SK-N-SH treated with all-trans-retinoic acid at 6 μM for 48 hours (cell line): Measurements from ENCODE around the gene SOD2.

Experiments used
- ATAC-seq: fragments of 200-7000 bp; cut with Tn5 transposase; 3 replicates; pipeline ENCODE4 v1.9.1; 2020; ENCODE audit warnings: mild to moderate bottlenecking, moderate library complexity
- ARNTL ChIP-seq: fragments of 450-650 bp; formaldehyde crosslinking; IDR thresholded peaks from 2 replicates; pipeline ENCODE4 v1.5.0; 2020; ENCODE audit warnings: low read depth, mild to moderate bottlenecking, moderate library complexity, borderline replicate concordance
- BACH2 ChIP-seq: fragments of 250-450 bp; sonication (Bioruptor Pico); IDR thresholded peaks from 2 replicates; pipeline ENCODE4 v1.9.0; 2021; ENCODE audit warnings: mild to moderate bottlenecking, borderline replicate concordance
- CREB5 ChIP-seq: fragments of 250-450 bp; sonication (Bioruptor Pico); IDR thresholded peaks from 2 replicates; pipeline ENCODE4 v1.5.1; 2020; ENCODE audit warnings: low read depth, mild to moderate bottlenecking, moderate library complexity
- CSDC2 ChIP-seq: fragments of 250-450 bp; sonication (Bioruptor Pico); IDR thresholded peaks from 2 replicates; pipeline ENCODE4 v1.5.0; 2020; ENCODE audit warnings: mild to moderate bottlenecking, moderate library complexity
- ESRRG ChIP-seq: fragments of 250-450 bp; sonication (Bioruptor Pico); IDR thresholded peaks from 2 replicates; pipeline ENCODE4 v1.6.1; 2021; ENCODE audit warnings: mild to moderate bottlenecking
- OSR1 ChIP-seq: fragments of 250-450 bp; sonication (Bioruptor Pico); IDR thresholded peaks from 2 replicates; pipeline ENCODE4 v1.8.0; 2022; ENCODE audit warnings: moderate library complexity, mild to moderate bottlenecking, inconsistent platforms
- PATZ1 ChIP-seq: fragments of 250-450 bp; sonication (Bioruptor Pico); IDR thresholded peaks from 2 replicates; pipeline ENCODE4 v1.8.0; 2020; ENCODE audit warnings: mild to moderate bottlenecking, moderate library complexity, borderline replicate concordance
- PPARA ChIP-seq: fragments of 250-450 bp; sonication (Bioruptor Pico); IDR thresholded peaks from 2 replicates; pipeline ENCODE4 v1.5.0; 2020; ENCODE audit warnings: mild to moderate bottlenecking, borderline replicate concordance
- RARB ChIP-seq: fragments of 250-450 bp; sonication (Bioruptor Pico); IDR thresholded peaks from 2 replicates; pipeline ENCODE4 v1.8.0; 2021; ENCODE audit warnings: mild to moderate bottlenecking, moderate library complexity
- SNAI2 ChIP-seq: fragments of 250-450 bp; sonication (Bioruptor Pico); IDR thresholded peaks from 2 replicates; pipeline ENCODE4 v1.5.0; 2020; ENCODE audit warnings: mild to moderate bottlenecking, moderate library complexity
- TCF4 ChIP-seq: fragments of 250-450 bp; sonication (Bioruptor Pico); IDR thresholded peaks from 2 replicates; pipeline ENCODE4 v1.8.0; 2021; ENCODE audit warnings: mild to moderate bottlenecking, moderate library complexity, borderline replicate concordance
- TOX ChIP-seq: fragments of 250-450 bp; sonication (Bioruptor Pico); IDR thresholded peaks from 2 replicates; pipeline ENCODE4 v1.8.0; 2021; ENCODE audit warnings: mild to moderate bottlenecking, moderate library complexity, borderline replicate concordance
- TSHZ2 ChIP-seq: fragments of 250-450 bp; sonication (Bioruptor Pico); IDR thresholded peaks from 2 replicates; pipeline ENCODE4 v1.5.0; 2020; ENCODE audit warnings: mild to moderate bottlenecking, moderate library complexity
- ZC3H10 ChIP-seq: fragments of 250-450 bp; sonication (Bioruptor Pico); IDR thresholded peaks from 2 replicates; pipeline ENCODE4 v1.5.1; 2021; ENCODE audit warnings: mild to moderate bottlenecking, moderate library complexity
- ZFP3 ChIP-seq: fragments of 250-450 bp; sonication (Bioruptor Pico); IDR thresholded peaks from 2 replicates; pipeline ENCODE4 v1.5.0; 2020; ENCODE audit warnings: mild to moderate bottlenecking, moderate library complexity
- ZFP30 ChIP-seq: fragments of 450-650 bp; formaldehyde crosslinking; IDR thresholded peaks from 2 replicates; pipeline ENCODE4 v1.5.0; 2022; ENCODE audit warnings: mild to moderate bottlenecking, moderate library complexity
- ZNF70 ChIP-seq: fragments of 450-650 bp; formaldehyde crosslinking; IDR thresholded peaks from 2 replicates; pipeline ENCODE4 v1.5.0; 2020; ENCODE audit warnings: mild to moderate bottlenecking, moderate library complexity
- ZNF8 ChIP-seq: fragments of 450-650 bp; formaldehyde crosslinking; IDR thresholded peaks from 2 replicates; pipeline ENCODE4 v1.5.0; 2020; ENCODE audit warnings: mild to moderate bottlenecking, moderate library complexity

The SOD2 gene

GRCh38 chr6:159681191-159681880 is 11.7 kb downstream of the SOD2 start (continued):
- TF ChIP-seq PATZ1 (CRISPR knock-in tag) = no peak
- TF ChIP-seq SNAI2 (CRISPR knock-in tag) = no peak
- no peak for TF ChIP-seq PPARA (CRISPR knock-in tag)
- TF ChIP-seq RARB (CRISPR knock-in tag) = no peak
- TF ChIP-seq ZNF8 (CRISPR knock-in tag) = no peak
- no peak for TF ChIP-seq ZFP30 (CRISPR knock-in tag)
- no peak for TF ChIP-seq TSHZ2 (CRISPR knock-in tag)

- ATAC-seq = no peak
- TF ChIP-seq ZFP30 (CRISPR knock-in tag) = no peak
- no peak for TF ChIP-seq TSHZ2 (CRISPR knock-in tag)
- no peak for TF ChIP-seq PATZ1 (CRISPR knock-in tag)
- no peak for TF ChIP-seq TCF4 (CRISPR knock-in tag)
- TF ChIP-seq ZFP3 = no peak
- no peak for TF ChIP-seq CSDC2 (CRISPR knock-in tag)
- no peak for TF ChIP-seq ESRRG (CRISPR knock-in tag)
- no peak for TF ChIP-seq BACH2
- TF ChIP-seq ZNF70 (CRISPR knock-in tag) = no peak
- TF ChIP-seq ZNF8 (CRISPR knock-in tag) = no peak
- no peak for TF ChIP-seq CREB5 (CRISPR knock-in tag)
- TF ChIP-seq PPARA (CRISPR knock-in tag) = no peak
- no peak for TF ChIP-seq SNAI2 (CRISPR knock-in tag)
Measured at GRCh38 chr6:159680104-159680503, 12.9 kb downstream of the SOD2 start.

- ATAC-seq = no peak
- no peak for TF ChIP-seq PPARA (CRISPR knock-in tag)
- no peak for TF ChIP-seq OSR1
- no peak for TF ChIP-seq TSHZ2 (CRISPR knock-in tag)
- TF ChIP-seq ZNF8 (CRISPR knock-in tag) = no peak
- TF ChIP-seq ZFP30 (CRISPR knock-in tag) = no peak
- TF ChIP-seq ARNTL = no peak
- TF ChIP-seq TOX (CRISPR knock-in tag) = no peak
- TF ChIP-seq ESRRG (CRISPR knock-in tag) = no peak
- no peak for TF ChIP-seq ZC3H10 (CRISPR knock-in tag)
- no peak for TF ChIP-seq BACH2
Measured at GRCh38 chr6:159679091-159680077, 13.7 kb downstream of the SOD2 start.
